NCI-H748 (cell line): ENCODE data around the gene TSC1.

ENCODE experiments used
- DNase-seq: peaks from one replicate; lab custom pipeline; 2025; ENCODE audit not compliant: unreplicated experiment; lab: John Stamatoyannopoulos, UW

The TSC1 gene

GRCh38 chr9:132944294-132945185, at the start of gene TSC1:
Gene TSC1 (minus strand): TSS chr9:132944616. CDS start chr9:132928872, 15,744 bp downstream.
- DNase-seq = peak; percentile 97

- DNase-seq = no peak
Measured at GRCh38 chr9:132993511-132993939, 49.1 kb upstream of the TSC1 start.

DNA sequence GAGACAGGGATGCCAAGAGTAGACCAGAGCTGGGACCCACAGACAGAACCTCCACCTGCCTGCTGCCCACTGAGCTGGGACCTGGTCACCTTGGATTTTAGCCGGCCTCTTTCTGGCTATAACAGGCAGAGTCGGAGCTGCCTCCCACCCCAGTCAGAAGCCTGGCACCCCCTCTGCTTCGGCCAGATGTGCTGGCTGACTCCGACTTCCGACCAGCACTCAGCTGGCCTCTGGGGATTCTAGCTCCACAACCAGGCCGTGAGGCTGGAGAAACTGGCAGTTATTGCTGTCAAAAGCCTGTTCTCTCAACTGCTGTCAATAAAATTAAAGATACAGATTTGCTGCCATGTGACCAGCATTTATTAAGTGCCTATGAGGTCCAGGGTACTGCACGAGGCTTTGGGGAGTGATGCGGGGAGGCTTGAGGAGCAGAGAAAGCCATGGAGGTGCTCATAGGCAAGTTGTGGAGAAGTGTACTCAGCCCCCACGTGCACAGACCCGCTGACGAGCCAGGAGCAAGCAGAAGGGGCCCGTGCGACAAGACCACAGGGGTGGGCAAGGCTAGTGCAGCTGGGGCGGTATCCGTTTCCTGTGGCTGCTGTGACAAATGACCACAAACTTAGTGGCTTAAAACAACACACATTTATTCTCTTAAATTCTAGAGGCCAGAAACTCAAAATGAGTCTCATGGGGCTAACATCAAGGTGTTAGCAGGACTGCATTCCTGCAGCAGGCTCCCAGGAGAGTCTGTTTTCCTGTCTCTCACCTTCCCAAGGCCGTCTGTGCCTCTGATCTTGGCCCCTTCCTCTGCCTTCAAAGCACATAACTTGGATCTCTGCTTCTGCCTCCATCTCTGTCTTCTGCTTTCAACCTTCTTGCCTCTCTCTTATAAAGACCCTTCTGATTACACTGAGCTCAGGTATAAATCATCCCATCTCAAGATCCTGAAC, 47.2 kb upstream of the TSC1 start:
- DNase-seq = no peak

GRCh38 chr9:132990781-132991180, 46.4 kb upstream of the TSC1 start:
- DNase-seq = no peak

- peak; percentile 48 for DNase-seq
Measured at GRCh38 chr9:132989998-132990557, 45.7 kb upstream of the TSC1 start.

DNA sequence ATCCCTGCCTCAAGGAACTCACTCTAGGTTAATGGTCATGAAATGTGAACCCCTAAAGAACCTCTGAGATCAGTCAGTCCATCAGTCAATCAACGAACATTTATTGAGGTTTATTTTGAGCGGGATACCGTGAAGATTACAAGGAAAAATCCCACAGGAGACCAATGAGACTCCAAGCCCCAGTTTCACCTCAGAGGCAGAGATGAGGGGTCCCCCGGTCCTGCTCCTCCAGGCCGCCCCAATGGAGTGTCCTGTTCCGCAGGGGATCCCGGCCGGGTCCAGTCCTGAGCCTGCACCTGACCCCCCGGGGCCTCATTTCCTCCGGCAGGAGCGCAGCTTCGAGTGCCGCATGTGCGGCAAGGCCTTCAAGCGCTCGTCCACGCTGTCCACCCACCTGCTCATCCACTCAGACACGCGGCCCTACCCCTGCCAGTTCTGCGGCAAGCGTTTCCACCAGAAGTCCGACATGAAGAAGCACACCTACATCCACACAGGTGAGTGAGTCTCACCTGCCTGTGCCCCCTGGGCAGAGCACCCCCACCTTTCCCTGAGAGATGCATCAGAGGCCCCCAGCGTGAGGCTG, 45.1 kb upstream of the TSC1 start:
- no peak for DNase-seq

- DNase-seq = no peak
Measured at GRCh38 chr9:132989014-132989310, 44.5 kb upstream of the TSC1 start.

- no peak for DNase-seq
Measured at GRCh38 chr9:132988244-132989013, 44.0 kb upstream of the TSC1 start.

DNA sequence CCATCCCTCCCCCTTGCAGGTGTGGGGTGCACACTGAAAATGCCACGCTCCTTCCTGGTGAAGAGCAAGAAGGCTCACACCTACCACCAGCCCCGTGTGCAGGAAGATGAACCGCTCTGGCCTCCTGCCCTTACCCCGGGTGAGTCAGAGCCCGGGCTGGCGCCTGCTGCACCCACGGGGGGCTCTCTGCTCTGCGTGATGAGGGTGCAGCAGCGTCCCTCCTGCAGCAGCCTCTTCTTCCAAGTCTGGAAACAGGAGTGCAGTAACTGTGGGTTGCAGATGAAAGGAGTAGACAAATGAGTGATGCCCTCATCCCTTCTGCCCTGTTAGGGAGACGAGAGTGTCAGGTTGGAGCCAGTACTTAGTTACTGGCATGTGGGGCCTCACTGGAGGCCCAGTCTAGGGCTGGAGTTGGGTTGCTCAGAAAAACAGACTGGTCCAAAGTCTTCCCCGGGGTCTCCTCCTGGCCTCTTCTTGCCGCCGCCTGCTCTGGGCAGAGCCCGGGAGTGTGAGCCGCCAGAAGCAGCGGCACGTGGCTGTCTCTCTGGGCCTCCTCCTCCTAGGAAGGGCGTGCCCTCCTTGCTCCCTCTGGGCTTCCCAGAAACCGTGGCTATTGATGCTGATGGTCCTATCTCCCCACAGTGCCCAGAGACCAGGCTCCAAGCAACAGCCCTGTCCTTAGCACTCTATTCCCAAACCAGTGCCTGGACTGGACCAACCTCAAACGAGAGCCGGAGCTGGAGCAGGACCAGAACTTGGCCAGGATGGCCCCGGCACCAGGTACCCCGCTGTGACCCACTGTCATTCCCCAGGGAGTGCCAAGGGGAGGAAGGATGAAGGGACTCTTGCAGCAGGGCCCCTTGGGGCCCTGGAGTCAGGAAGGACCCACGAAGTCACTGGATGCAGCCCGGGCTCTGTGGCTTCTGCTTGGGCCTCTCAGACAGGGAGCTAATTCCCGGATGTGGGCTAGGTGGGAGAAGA, 42.5 kb upstream of the TSC1 start:
- DNase-seq = no peak

- DNase-seq = no peak
Measured at GRCh38 chr9:132986114-132986513, 41.7 kb upstream of the TSC1 start.

DNA sequence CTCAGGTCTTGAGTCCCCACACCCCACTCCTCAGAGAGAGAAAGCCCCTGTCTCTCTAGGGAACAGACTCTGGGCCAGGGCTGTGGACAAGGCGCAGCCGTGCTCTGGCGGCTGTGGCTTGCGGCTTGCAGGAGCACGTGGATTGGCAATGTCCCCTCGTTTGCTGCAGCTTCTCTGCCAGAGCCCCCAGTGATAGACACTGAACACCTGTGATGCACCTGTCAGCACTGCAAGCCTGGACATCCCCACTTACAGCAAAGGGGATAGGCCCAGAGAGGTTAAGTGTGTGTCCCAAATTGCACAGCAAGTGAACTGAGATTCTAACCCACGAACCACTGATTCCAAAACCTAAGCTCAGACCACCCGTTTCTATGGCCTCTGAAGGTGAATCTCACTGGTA, 41.1 kb upstream of the TSC1 start:
- DNase-seq = no peak

- DNase-seq = no peak
Measured at GRCh38 chr9:132985071-132985350, 40.6 kb upstream of the TSC1 start.

GRCh38 chr9:132984202-132985070, 40.0 kb upstream of the TSC1 start:
- no peak for DNase-seq

DNA sequence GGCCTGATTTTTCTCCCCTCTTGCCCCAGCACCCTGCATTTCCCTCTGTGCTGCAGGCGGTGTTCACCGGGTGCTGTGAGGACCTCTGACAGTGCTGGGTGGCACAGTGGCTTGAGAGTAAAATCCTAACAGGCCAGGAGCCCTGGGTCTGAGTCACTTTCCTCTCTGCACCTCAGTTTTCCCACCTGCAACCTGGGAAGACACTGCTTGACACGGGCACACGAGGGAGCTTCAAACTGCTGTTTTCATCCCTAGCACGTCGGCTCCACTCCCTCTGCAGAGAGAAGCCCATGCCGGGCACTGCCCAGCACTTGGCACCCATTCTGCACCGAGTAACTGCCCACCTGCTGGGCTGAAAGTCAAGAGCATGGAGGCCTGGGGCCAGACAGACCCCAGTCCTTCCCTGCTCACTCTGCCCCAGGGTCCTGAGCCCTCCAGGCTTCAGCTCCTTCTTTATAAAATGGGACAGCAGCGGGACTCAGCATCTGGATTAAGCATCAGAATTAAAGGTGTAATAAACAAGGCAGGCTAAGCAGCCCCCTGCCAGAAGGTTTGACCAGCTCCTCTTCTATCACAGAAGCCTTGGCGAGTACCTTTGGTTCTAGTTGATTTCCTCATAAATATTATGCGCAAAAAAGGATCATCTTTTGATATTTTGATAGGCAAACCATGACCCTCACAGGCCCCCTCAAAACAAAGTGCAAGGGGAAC, 39.2 kb upstream of the TSC1 start:
- no peak for DNase-seq

DNA sequence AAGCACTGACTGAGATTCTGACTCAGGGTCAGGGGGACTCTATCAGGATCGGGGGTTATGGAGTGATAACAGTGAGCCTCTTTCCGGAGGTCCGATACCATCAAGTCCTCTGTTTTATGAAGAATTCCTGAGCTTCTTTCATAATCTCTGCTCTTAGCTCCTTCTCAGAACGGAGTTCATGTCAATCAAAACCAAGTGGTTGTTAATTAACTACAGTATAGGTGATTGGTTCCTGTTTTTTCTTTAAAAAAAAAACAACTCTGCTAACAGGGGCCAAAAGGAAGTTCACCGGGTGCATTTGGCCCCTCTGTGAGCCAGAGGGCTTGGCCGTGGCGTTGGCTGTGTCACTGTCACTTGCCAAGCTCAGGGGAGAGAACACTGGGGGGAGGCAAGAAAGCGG, 38.0 kb upstream of the TSC1 start:
- DNase-seq = no peak

DNA sequence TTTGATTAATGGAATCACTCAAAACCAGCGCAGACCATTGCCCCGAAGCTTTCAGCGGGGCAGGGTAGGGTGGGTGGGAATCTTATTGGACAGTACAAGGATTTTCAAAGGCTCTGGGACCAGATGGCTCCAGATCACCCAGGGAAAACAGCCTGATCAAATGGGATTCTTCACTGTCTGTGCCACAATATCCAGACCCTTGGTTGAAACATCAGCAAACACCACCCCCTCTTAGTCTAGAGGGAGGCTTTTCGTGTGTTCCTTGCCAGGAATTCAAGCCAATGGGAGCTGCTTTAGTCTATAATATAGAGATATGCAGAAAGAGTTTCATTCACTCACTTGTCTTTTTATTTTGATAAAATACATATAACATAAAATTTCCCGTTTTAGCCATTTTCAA, 35.7 kb upstream of the TSC1 start:
- DNase-seq = no peak

- DNase-seq = no peak
Measured at GRCh38 chr9:132978451-132979131, 34.2 kb upstream of the TSC1 start, which contains the start of gene GFI1B. Gene GFI1B (plus strand): TSS chr9:132978694. CDS start chr9:132986679, 7,985 bp downstream.
